ENCODE data around the gene UNC5A. TPM values are rescaled to one million over a fixed set of nuclear protein-coding genes. Genes with fewer than 3 reads are reported as not detected.

Gene UNC5A
- total RNA-seq, 1 experiment from 2014 or later, result 0.13 TPM

DNA sequence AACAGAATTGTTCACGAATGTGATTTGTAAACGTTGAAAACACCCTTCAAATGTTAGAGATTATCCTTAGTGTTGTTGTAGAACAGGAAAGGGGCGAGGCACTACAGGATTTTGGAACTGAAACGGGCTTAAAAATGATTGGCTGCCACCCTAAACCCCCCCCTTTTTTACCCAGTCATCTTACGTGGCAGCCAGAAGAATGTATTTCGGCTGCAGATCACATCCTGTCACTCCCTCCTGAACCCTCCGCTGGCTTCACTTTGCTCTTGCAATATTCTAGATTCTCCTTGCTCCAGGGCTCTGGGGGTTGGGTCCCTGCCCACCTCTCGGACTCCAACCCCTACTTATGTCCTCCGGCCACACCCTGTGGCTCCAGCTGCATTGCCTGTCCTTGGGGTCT is 13.9 kb upstream of the UNC5A start:
- Histone ChIP-seq H3K27me3 (ENCODE audit: control insufficient read depth, insufficient read depth, low read length) (peaks cover 5% of the 10 kb centered on the region; the same call in 1 of the 2 replicates), H3K4me3 (ENCODE audit: low read depth in 2 of 2, low read length in 2 of 2) (no peak overlapping the region), H3K9me3 (ENCODE audit: control insufficient read depth, insufficient read depth, low read depth, low read length) (no peaks in the 10 kb centered on the region), H3K27ac (ENCODE audit: low read length) (no peak overlapping the region), H3K4me1 (ENCODE audit: control insufficient read depth, insufficient read depth, low read length) (no peaks in the 10 kb centered on the region; the same call in 1 of the 2 replicates), H3K36me3 (ENCODE audit: control insufficient read depth, insufficient read depth, low read length) (no peaks in the 10 kb centered on the region)
- in situ Hi-C loops (cut with HindIII; ENCODE audit: low pct_unique_long_range_greater_than_20kb, low sequenced_read_pairs) (no loop called here), intact Hi-C loops (cut with micrococcal nuclease; ENCODE audit: unreplicated experiment) (no loop called here)
- DNase-seq (ENCODE audit: low read depth, low spot score) (no peak), ATAC-seq (no peak)
- BruUV-seq (replicated peaks), result no TSS peak
- ChIA-PET CTCF (no interaction called here), POLR2A (no interaction called here)
- TF ChIP-seq SIN3A (IDR thresholded peaks at IDR 0.05; ENCODE audit: borderline replicate concordance, insufficient read depth, low read depth, low read length) (no peak), POLR2AphosphoS5 (IDR thresholded peaks at IDR 0.05; ENCODE audit: low read depth, low read length) (no peak), TCF7L2 (IDR thresholded peaks at IDR 0.05; ENCODE audit: low read depth, low read length) (no peak)
- TF ChIP-seq, protein P1, sequence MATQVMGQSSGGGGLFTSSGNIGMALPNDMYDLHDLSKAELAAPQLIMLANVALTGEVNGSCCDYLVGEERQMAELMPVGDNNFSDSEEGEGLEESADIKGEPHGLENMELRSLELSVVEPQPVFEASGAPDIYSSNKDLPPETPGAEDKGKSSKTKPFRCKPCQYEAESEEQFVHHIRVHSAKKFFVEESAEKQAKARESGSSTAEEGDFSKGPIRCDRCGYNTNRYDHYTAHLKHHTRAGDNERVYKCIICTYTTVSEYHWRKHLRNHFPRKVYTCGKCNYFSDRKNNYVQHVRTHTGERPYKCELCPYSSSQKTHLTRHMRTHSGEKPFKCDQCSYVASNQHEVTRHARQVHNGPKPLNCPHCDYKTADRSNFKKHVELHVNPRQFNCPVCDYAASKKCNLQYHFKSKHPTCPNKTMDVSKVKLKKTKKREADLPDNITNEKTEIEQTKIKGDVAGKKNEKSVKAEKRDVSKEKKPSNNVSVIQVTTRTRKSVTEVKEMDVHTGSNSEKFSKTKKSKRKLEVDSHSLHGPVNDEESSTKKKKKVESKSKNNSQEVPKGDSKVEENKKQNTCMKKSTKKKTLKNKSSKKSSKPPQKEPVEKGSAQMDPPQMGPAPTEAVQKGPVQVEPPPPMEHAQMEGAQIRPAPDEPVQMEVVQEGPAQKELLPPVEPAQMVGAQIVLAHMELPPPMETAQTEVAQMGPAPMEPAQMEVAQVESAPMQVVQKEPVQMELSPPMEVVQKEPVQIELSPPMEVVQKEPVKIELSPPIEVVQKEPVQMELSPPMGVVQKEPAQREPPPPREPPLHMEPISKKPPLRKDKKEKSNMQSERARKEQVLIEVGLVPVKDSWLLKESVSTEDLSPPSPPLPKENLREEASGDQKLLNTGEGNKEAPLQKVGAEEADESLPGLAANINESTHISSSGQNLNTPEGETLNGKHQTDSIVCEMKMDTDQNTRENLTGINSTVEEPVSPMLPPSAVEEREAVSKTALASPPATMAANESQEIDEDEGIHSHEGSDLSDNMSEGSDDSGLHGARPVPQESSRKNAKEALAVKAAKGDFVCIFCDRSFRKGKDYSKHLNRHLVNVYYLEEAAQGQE (IDR thresholded peaks at IDR 0.05; ENCODE audit: insufficient read depth in 1 of 2, low read depth in 2 of 2, low read length in 1 of 2), result no peak

DNA sequence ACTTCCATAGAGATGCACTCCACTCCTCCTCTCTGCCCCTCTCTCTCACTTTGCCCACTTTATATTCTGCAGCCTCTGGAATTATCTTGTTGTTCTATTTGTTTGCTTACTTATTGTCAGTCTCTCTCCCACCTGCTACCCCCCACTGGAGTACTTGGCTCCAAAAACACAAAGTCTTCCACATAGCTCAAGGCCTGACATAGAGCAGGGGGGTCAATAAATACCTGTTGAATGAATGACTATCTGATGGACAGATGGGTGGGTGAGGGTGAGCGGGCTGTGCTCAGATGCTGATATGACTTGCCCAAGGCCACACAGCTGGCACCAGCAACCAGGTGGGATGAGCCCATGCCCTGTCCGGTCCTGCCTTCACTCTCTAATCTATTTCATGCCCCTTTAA is 13.4 kb upstream of the UNC5A start:
- Histone ChIP-seq H3K27ac (ENCODE audit: low read length) (no peak overlapping the region), H3K9me3 (ENCODE audit: control insufficient read depth, insufficient read depth, low read depth, low read length) (no peaks in the 10 kb centered on the region), H3K36me3 (ENCODE audit: control insufficient read depth, insufficient read depth, low read length) (no peaks in the 10 kb centered on the region), H3K27me3 (ENCODE audit: control insufficient read depth, insufficient read depth, low read length) (peaks cover 5% of the 10 kb centered on the region; the same call in 1 of the 2 replicates), H3K4me1 (ENCODE audit: control insufficient read depth, insufficient read depth, low read length) (no peaks in the 10 kb centered on the region; the same call in 1 of the 2 replicates), H3K4me3 (ENCODE audit: low read depth in 2 of 2, low read length in 2 of 2) (no peak overlapping the region)
- DNase-seq (ENCODE audit: low read depth, low spot score), result no peak
- no peak for ATAC-seq
- TF ChIP-seq, protein P1 (IDR thresholded peaks at IDR 0.05; ENCODE audit: insufficient read depth in 1 of 2, low read depth in 2 of 2, low read length in 1 of 2), result no peak
- no peak for TF ChIP-seq POLR2AphosphoS5 (IDR thresholded peaks at IDR 0.05; ENCODE audit: low read depth, low read length)
- TF ChIP-seq SIN3A (IDR thresholded peaks at IDR 0.05; ENCODE audit: borderline replicate concordance, insufficient read depth, low read depth, low read length), result no peak
- ChIA-PET POLR2A (no interaction called here), CTCF (no interaction called here)
- BruUV-seq (replicated peaks), result no TSS peak
- intact Hi-C loops (cut with micrococcal nuclease; ENCODE audit: unreplicated experiment), result no loop called here
- in situ Hi-C loops (cut with HindIII; ENCODE audit: low pct_unique_long_range_greater_than_20kb, low sequenced_read_pairs), result no loop called here
